Vein endothelial cell (primary cell): Measurements from ENCODE around the gene PHTF2. TPM values are rescaled to one million over a fixed set of nuclear protein-coding genes. Genes with fewer than 3 reads are reported as not detected.

Source experiments
- small RNA-seq: library from RNA; depleted of rRNA; stranded (forward); fragments of <200 nt; gene quantifications from one replicate; pipeline ENCODE3, GENCODE V24; 2012
- total RNA-seq: library from RNA; depleted of rRNA; stranded (reverse); fragments of >200 nt; gene quantifications from 2 replicates; pipeline ENCODE4 v1.2.3, GENCODE V29; 2012

The PHTF2 gene
- 11.8 and 24.6 TPM in 2 replicates for total RNA-seq

GRCh38 chr7:77798394-77799077, at the start of gene PHTF2, which contains the start of gene TMEM60:
PHTF2 (plus strand) TSS chr7:77798773.
TMEM60 (minus strand) TSS chr7:77798434; CDS start chr7:77794373, 4,061 bp downstream.

Small RNA genes within 50 kb of the gene (small RNA-seq; reads per million reads assigned to genes)
- gene RF00019 = not detected

Other genes with a start within 250 kb of the PHTF2 start
- gene RSBN1L, start 102.3 kb upstream of the PHTF2 start, total RNA-seq = 12.3 and 14.0 TPM in 2 replicates
- gene TMEM60, start 339 bp upstream of the PHTF2 start, total RNA-seq = 8.8 and 12.5 TPM in 2 replicates